Esophagus mucosa (tissue), 1 donor: ENCODE data around the gene CBLN3. TPM values are rescaled to one million over a fixed set of nuclear protein-coding genes. Genes with fewer than 3 reads are reported as not detected.
"Not testable (repeated sequence)": the region's sequence is repeated elsewhere in the genome, so short reads cannot be mapped to it uniquely, and the experiment has no call there.

Experiments
- ATAC-seq: fragments of 200-7000 bp; cut with Tn5 transposase; one replicate; pipeline ENCODE4 v1.9.1; 2020
- total RNA-seq: library from RNA; stranded (reverse); gene quantifications from one replicate; pipeline ENCODE4 v1.2.4, GENCODE V29; 2023
- donor health status: DM: yes; HTN: yes; CAD: no.

The CBLN3 gene
- total RNA-seq, 1 donor from 2014 or later, result 0.44 TPM

- ATAC-seq, result no peak
These were observed 27.4 kb downstream of the CBLN3 start for GRCh38 chr14:24401810-24402702.

- ATAC-seq, result no peak
These were observed 29.3 kb downstream of the CBLN3 start for GRCh38 chr14:24399999-24400718.

- ATAC-seq, result no peak
These were observed 30.0 kb downstream of the CBLN3 start for GRCh38 chr14:24399447-24399822.

GRCh38 chr14:24398653-24399446, 30.6 kb downstream of the CBLN3 start, which contains the start of gene NYNRIN:
Gene NYNRIN (plus strand): TSS chr14:24399003. CDS start chr14:24399247, 244 bp downstream.
- peak; percentile 56 for ATAC-seq

- ATAC-seq, result no peak
These were observed 31.2 kb downstream of the CBLN3 start for GRCh38 chr14:24398293-24398652.

GRCh38 chr14:24397639-24398292, 31.7 kb downstream of the CBLN3 start:
- ATAC-seq, result no peak

GRCh38 chr14:24395609-24396582, 33.6 kb downstream of the CBLN3 start:
- ATAC-seq, result peak; percentile 72

GRCh38 chr14:24394275-24394674, 35.2 kb downstream of the CBLN3 start:
- ATAC-seq, result no peak

- peak; percentile 90 for ATAC-seq
These were observed 37.0 kb downstream of the CBLN3 start for GRCh38 chr14:24392325-24393091.

- ATAC-seq, result no peak
These were observed 38.6 kb downstream of the CBLN3 start for GRCh38 chr14:24390701-24391468.

GRCh38 chr14:24389226-24389848, 40.1 kb downstream of the CBLN3 start:
- ATAC-seq, result no peak

GRCh38 chr14:24388474-24389179, 40.8 kb downstream of the CBLN3 start:
- ATAC-seq, result no peak

- not testable (repeated sequence) for ATAC-seq
These were observed 41.9 kb downstream of the CBLN3 start for GRCh38 chr14:24387579-24387978.

GRCh38 chr14:24387009-24387345, 42.5 kb downstream of the CBLN3 start:
- ATAC-seq, result no peak

GRCh38 chr14:24385524-24385923, 43.9 kb downstream of the CBLN3 start:
- ATAC-seq, result no peak

GRCh38 chr14:24384169-24384568, 45.3 kb downstream of the CBLN3 start:
- ATAC-seq, result no peak

GRCh38 chr14:24382064-24382371, 47.5 kb downstream of the CBLN3 start:
- no peak for ATAC-seq

- no peak for ATAC-seq
These were observed 48.0 kb downstream of the CBLN3 start for GRCh38 chr14:24381363-24382063.
